H1 (cell line): Measurements from ENCODE around the gene MRPS6. TPM values are rescaled to one million over a fixed set of nuclear protein-coding genes. Genes with fewer than 3 reads are reported as not detected.
A peak's percentile ranks its signal among the peaks of the same experiment; 100 is the strongest.

Experiments used
- CTCF ChIA-PET: fragments of 300-600 bp; sonication (Branson Sonifier 250); formaldehyde crosslinking; loops from one replicate; lab custom pipeline; 2021; ENCODE audit not compliant: partially characterized antibody; lab: Charles Lee
- POLR2A ChIA-PET: fragments of 300-600 bp; sonication (Branson Sonifier 250); formaldehyde crosslinking; loops from one replicate; lab custom pipeline; 2021; ENCODE audit warnings: inconsistent platforms; ENCODE audit not compliant: partially characterized antibody; lab: Charles Lee
- DNase-seq, 2 experiments: peaks; one replicate each; pipeline versions ENCODE4 v3.0.0 to v3.0.0-alpha.2; 2010 to 2022; ENCODE audit warnings: low spot score in 2 of 2, low read depth in 1 of 2, mixed read lengths in 1 of 2
- FAIRE-seq: peaks from 2 replicates; lab custom pipeline; 2011; peaks lifted over from hg19 to GRCh38; lab: Jason Lieb, UNC
- H2AFZ ChIP-seq: 2 replicates; pipeline ENCODE4 v1.8.1; 2012; ENCODE audit warnings: low read length, inconsistent platforms
- H2AK5ac ChIP-seq: 2 replicates; pipeline ENCODE4 v1.6.1; 2013; ENCODE audit warnings: low read depth, low read length
- H2BK120ac ChIP-seq: replicated peaks from 2 replicates; pipeline ENCODE3; 2013; ENCODE audit warnings: low read depth, low read length, inconsistent platforms
- H2BK12ac ChIP-seq: 2 replicates; pipeline ENCODE4 v1.6.1; 2013; ENCODE audit warnings: low read depth, low read length
- H2BK15ac ChIP-seq: 2 replicates; pipeline ENCODE4 v1.6.1; 2013; ENCODE audit warnings: low read length
- H2BK20ac ChIP-seq: 2 replicates; pipeline ENCODE4 v1.6.1; 2013; ENCODE audit warnings: low read length
- H2BK5ac ChIP-seq: 2 replicates; pipeline ENCODE4 v1.6.1; 2013; ENCODE audit warnings: low read depth, low read length
- H3K14ac ChIP-seq: 2 replicates; pipeline ENCODE4 v1.6.1; 2013; ENCODE audit warnings: inconsistent platforms; ENCODE audit not compliant: insufficient read length
- H3K18ac ChIP-seq: 2 replicates; pipeline ENCODE4 v1.6.1; 2013; ENCODE audit warnings: low read length; ENCODE audit errors: extremely low read depth
- H3K23ac ChIP-seq: 2 replicates; pipeline ENCODE4 v1.6.1; 2013; ENCODE audit warnings: inconsistent platforms; ENCODE audit not compliant: insufficient read length
- H3K23me2 ChIP-seq: 2 replicates; pipeline ENCODE4 v1.6.1; 2013; ENCODE audit warnings: low read depth, low read length
- H3K27ac ChIP-seq: 2 replicates; pipeline ENCODE4 v1.6.1; 2011; ENCODE audit warnings: low read depth, low read length, inconsistent platforms
- H3K27me3 ChIP-seq, 4 experiments: replicated peaks in 1 of 4; 1 replicate in 1 of 4; 2 replicates in 3 of 4; pipeline versions ENCODE4 v1.6.1 to v1.8.1; 2011 to 2013; ENCODE audit warnings: low read length in 3 of 4, mild to moderate bottlenecking in 3 of 4, inconsistent platforms in 2 of 4, mixed read lengths in 2 of 4, moderate library complexity in 1 of 4; ENCODE audit not compliant: control insufficient read depth in 3 of 4, insufficient read depth in 3 of 4; ENCODE audit errors: extremely low read depth in 1 of 4
- H3K36me3 ChIP-seq, 4 experiments: 2 replicates each; pipeline versions ENCODE4 v1.6.1 to v1.8.1; 2011 to 2013; ENCODE audit warnings: mild to moderate bottlenecking in 4 of 4, low read length in 3 of 4, moderate library complexity in 2 of 4, control low read depth in 1 of 4, inconsistent platforms in 1 of 4; ENCODE audit not compliant: insufficient read depth in 4 of 4, control insufficient read depth in 2 of 4
- H3K4ac ChIP-seq: replicated peaks from 2 replicates; pipeline ENCODE3; 2013; ENCODE audit warnings: low read length, low read depth, mixed read lengths, inconsistent platforms; ENCODE audit not compliant: insufficient read length
- H3K4me1 ChIP-seq, 4 experiments: replicated peaks in 1 of 4; 1 replicate in 1 of 4; 2 replicates in 3 of 4; pipeline versions ENCODE4 v1.6.1 to v1.8.1; 2011 to 2013; ENCODE audit warnings: low read length in 3 of 4, inconsistent platforms in 2 of 4, mixed read lengths in 1 of 4; ENCODE audit not compliant: insufficient read depth in 4 of 4, control insufficient read depth in 3 of 4
- H3K4me2 ChIP-seq, 2 experiments: 2 replicates each; pipeline versions ENCODE4 v1.6.1 to v1.8.1; 2011 to 2013; ENCODE audit warnings: low read depth in 2 of 2, low read length in 2 of 2, control low read depth in 1 of 2, inconsistent platforms in 1 of 2, mild to moderate bottlenecking in 1 of 2; ENCODE audit not compliant: insufficient read depth in 1 of 2
- H3K4me3 ChIP-seq, 4 experiments: fragments of 200-600, 300-600 bp in 1 of 4; sonication (generic), shearing (Covaris generic), sonication (Bioruptor Twin) in 1 of 4; 2 replicates each; pipeline versions ENCODE4 v1.5.1 to v1.8.1; 2011 to 2016; ENCODE audit warnings: low read length in 4 of 4, low read depth in 3 of 4, control low read depth in 2 of 4, inconsistent platforms in 2 of 4, mild to moderate bottlenecking in 2 of 4, mixed read lengths in 1 of 4, moderate library complexity in 1 of 4; ENCODE audit not compliant: insufficient read depth in 2 of 4; ENCODE audit errors: extremely low read depth in 1 of 4
- H3K56ac ChIP-seq: replicated peaks from 2 replicates; pipeline ENCODE3; 2013; ENCODE audit warnings: low read depth, mild to moderate bottlenecking, mixed read lengths, low read length, inconsistent platforms; ENCODE audit not compliant: insufficient read length
- H3K79me1 ChIP-seq: 2 replicates; pipeline ENCODE4 v1.6.1; 2013; ENCODE audit warnings: low read depth, low read length, control low read depth
- H3K79me2 ChIP-seq, 2 experiments: 2 replicates each; pipeline versions ENCODE4 v1.6.1 to v1.8.1; 2012 to 2013; ENCODE audit warnings: low read length in 2 of 2, mild to moderate bottlenecking in 2 of 2, inconsistent platforms in 1 of 2; ENCODE audit not compliant: insufficient read depth in 2 of 2, control insufficient read depth in 1 of 2
- H3K9ac ChIP-seq, 4 experiments: replicated peaks in 1 of 4; 1 replicate in 1 of 4; 2 replicates in 3 of 4; pipeline versions ENCODE4 v1.6.1 to v1.8.1; 2011 to 2013; ENCODE audit warnings: low read depth in 3 of 4, low read length in 3 of 4, control low read depth in 2 of 4, mild to moderate bottlenecking in 2 of 4, moderate library complexity in 2 of 4, inconsistent platforms in 1 of 4; ENCODE audit errors: extremely low read depth in 1 of 4
- H3K9me3 ChIP-seq, 2 experiments: 2 replicates each; pipeline versions ENCODE4 v1.6.1 to v1.8.1; 2012 to 2013; ENCODE audit warnings: mild to moderate bottlenecking in 2 of 2, moderate library complexity in 2 of 2, control low read depth in 1 of 2, inconsistent platforms in 1 of 2, low read depth in 1 of 2, low read length in 1 of 2, mixed read lengths in 1 of 2; ENCODE audit not compliant: insufficient read depth in 2 of 2
- H4K20me1 ChIP-seq, 2 experiments: replicated peaks in 1 of 2; 2 replicates each; pipeline versions ENCODE3 to v1.8.1; 2011 to 2013; ENCODE audit warnings: inconsistent platforms in 2 of 2, low read length in 2 of 2, mild to moderate bottlenecking in 1 of 2; ENCODE audit not compliant: insufficient read depth in 2 of 2, control insufficient read depth in 1 of 2
- H4K5ac ChIP-seq: 2 replicates; pipeline ENCODE4 v1.6.1; 2013; ENCODE audit warnings: low read length, low read depth, mixed read lengths, inconsistent platforms; ENCODE audit not compliant: insufficient read length
- H4K8ac ChIP-seq: 2 replicates; pipeline ENCODE4 v1.8.0; 2013; ENCODE audit warnings: mild to moderate bottlenecking, moderate library complexity, low read length, inconsistent platforms; ENCODE audit not compliant: insufficient read depth; ENCODE audit errors: extremely low read depth
- H4K91ac ChIP-seq: replicated peaks from 2 replicates; pipeline ENCODE3; 2013; ENCODE audit warnings: low read length, mixed read lengths, inconsistent platforms; ENCODE audit not compliant: insufficient read length
- FOSL1 ChIP-seq: IDR thresholded peaks from 2 replicates; pipeline ENCODE4 v1.6.1; 2011; ENCODE audit warnings: mild to moderate bottlenecking, low read depth, low read length, moderate library complexity; ENCODE audit not compliant: insufficient read depth
- SP4 ChIP-seq: IDR thresholded peaks from 2 replicates; pipeline ENCODE4 v1.6.1; 2012; ENCODE audit warnings: low read length, inconsistent platforms
- TCF12 ChIP-seq: IDR thresholded peaks from 2 replicates; pipeline ENCODE4 v1.6.1; 2011; ENCODE audit warnings: low read depth, mild to moderate bottlenecking, low read length
- ZNF274 ChIP-seq: IDR thresholded peaks from 2 replicates; pipeline ENCODE4 v1.7.0; 2012; ENCODE audit warnings: low read length, borderline replicate concordance; ENCODE audit errors: extremely low read depth
- WGBS, 2 experiments: shearing (Covaris generic) in 1 of 2; methylation state at CpG; one replicate each; pipeline versions ENCODE4 v1.1.6 to v1.1.7; 2013 to 2015; ENCODE audit warnings: low lambda C conversion rate in 2 of 2, mixed read lengths in 2 of 2, inconsistent platforms in 1 of 2, low coverage in 1 of 2, missing lambda C conversion rate in 1 of 2; ENCODE audit not compliant: insufficient replicate concordance in 2 of 2, insufficient coverage in 1 of 2, insufficient read length in 1 of 2; ENCODE audit errors: extremely low coverage in 1 of 2, missing lambda C conversion rate in 1 of 2; 5-methylcytosine and 5-hydroxymethylcytosine counted together
- polyA plus RNA-seq, 7 experiments: library from polyadenylated mRNA; depleted of rRNA in 3 of 7; stranded (reverse) in 5 of 7; unstranded in 2 of 7; fragments of >200 nt in 5 of 7; fragments of 200-250 nt in 2 of 7; gene quantifications; 1 replicate in 5 of 7; 2 replicates in 1 of 7; 4 replicates in 1 of 7; pipeline versions ENCODE4 v1.2.1 to v1.2.3, GENCODE V29; 2011 to 2013; ENCODE audit warnings: missing spikeins in 2 of 7, mixed read lengths in 2 of 7
- total RNA-seq: library from RNA; stranded (reverse); fragmentation: NEBNext Ultra II Directional; extraction: Animal tissue kit (Norgen Biotek cat#: 25700); gene quantifications from 2 replicates; pipeline ENCODE4 v1.2.1, GENCODE V29; 2021

MRPS6 gene
- total and polyA plus RNA-seq, 2 of the 8 experiments (the other 6 are each of a cell fraction or from before 2014, with no cell fraction given), result 62.7 to 156 TPM

GRCh38 chr21:34128674-34129038 is 55.3 kb downstream of the MRPS6 start:
- Histone ChIP-seq H4K5ac (no peak overlapping the region), H3K27ac (no peak overlapping the region), H3K4me1 (peaks cover 12 to 42% (median 37%) of the 10 kb centered on the region in 4 experiments), H3K9me3 (no peaks in the 10 kb centered on the region), H2BK12ac (no peak overlapping the region), H4K8ac (no peak overlapping the region), H2BK5ac (no peak overlapping the region), H3K79me2 (peaks cover 3 to 71% of the 10 kb centered on the region in 2 experiments), H3K23ac (no peak overlapping the region), H3K4me2 (peak overlapping the region in 1 of 2 experiments; percentile 78; a peak in 2 of 4 replicates), H4K20me1 (peaks cover 0 to 6% of the 10 kb centered on the region in 2 experiments), H3K79me1 (peaks cover 12% of the 10 kb centered on the region), H3K9ac (no peak overlapping the region), H3K36me3 (peaks cover 0 to 21% (median 4%) of the 10 kb centered on the region in 4 experiments; a peak in 4 of 8 replicates), H3K27me3 (no peaks in the 10 kb centered on the region), H3K18ac (no peak overlapping the region), H2BK120ac (no peak overlapping the region), H2BK15ac (no peak overlapping the region), H3K23me2 (no peaks in the 10 kb centered on the region), H3K56ac (no peak overlapping the region), H3K4me3 (no peak overlapping the region), H2BK20ac (no peak overlapping the region), H3K4ac (no peak overlapping the region), H3K14ac (no peak overlapping the region), H2AK5ac (no peak overlapping the region), H4K91ac (no peak overlapping the region), H2AFZ (no peak overlapping the region)
- no peak for FAIRE-seq
- POLR2A ChIA-PET, result interaction anchor here (1.5 kb wide), 1 partner anchor 73 kb away, joined by 8 read pairs; no protein-coding TSS in a partner anchor
- 60% methylated on average over 3 of the region's 3 CpGs; no CpG with 5 or more reads in 1 of the 2 experiments for WGBS, 2 experiments
- no peak for TF ChIP-seq TCF12
- TF ChIP-seq ZNF274, result no peak
- TF ChIP-seq SP4, result no peak
- no peak for TF ChIP-seq FOSL1
- DNase-seq, result no peak
- CTCF ChIA-PET, result interaction anchor here (0.6 to 7.9 kb wide), 18 partner anchors 8 to 219 kb away, joined by 3 to 56 read pairs (median 4); partner anchors contain the start of genes MRPS6 and SLC5A3
